Liver (tissue), 9 donors: ENCODE results near the gene PLOD3. TPM values are rescaled to one million over a fixed set of nuclear protein-coding genes. Genes with fewer than 3 reads are reported as not detected.

Experiments used
- DNase-seq: peaks from one replicate; pipeline ENCODE4 v3.0.0-alpha.2; 2017; ENCODE audit warnings: low spot score
- H3K27ac ChIP-seq, 2 donors: one replicate each; pipeline ENCODE4 v1.7.0; 2013; ENCODE audit warnings: inconsistent platforms in 2 of 2, low read length in 2 of 2, control low read depth in 1 of 2, low read depth in 1 of 2, mild to moderate bottlenecking in 1 of 2
- H3K27me3 ChIP-seq, 4 donors: one replicate each; pipeline versions ENCODE4 v1.6.1 to v1.7.0; 2013; ENCODE audit warnings: low read length in 3 of 4, inconsistent platforms in 1 of 4, mild to moderate bottlenecking in 1 of 4, moderate library complexity in 1 of 4; ENCODE audit not compliant: control insufficient read depth in 4 of 4, insufficient read depth in 4 of 4
- H3K36me3 ChIP-seq, 4 donors: one replicate each; pipeline versions ENCODE4 v1.6.1 to v1.7.0; 2013; ENCODE audit warnings: low read length in 3 of 4, mild to moderate bottlenecking in 3 of 4, low read depth in 1 of 4, moderate library complexity in 1 of 4; ENCODE audit not compliant: control insufficient read depth in 4 of 4, insufficient read depth in 3 of 4
- H3K4me1 ChIP-seq, 4 donors: one replicate each; pipeline versions ENCODE4 v1.6.1 to v1.7.0; 2013; ENCODE audit warnings: low read length in 3 of 4, mild to moderate bottlenecking in 3 of 4, moderate library complexity in 1 of 4; ENCODE audit not compliant: control insufficient read depth in 4 of 4, insufficient read depth in 4 of 4
- H3K4me3 ChIP-seq, 3 donors: one replicate each; pipeline versions ENCODE4 v1.6.1 to v1.7.0; 2013; ENCODE audit warnings: low read length in 3 of 3, control low read depth in 1 of 3, low read depth in 1 of 3, mild to moderate bottlenecking in 1 of 3
- H3K9ac ChIP-seq, 2 donors: one replicate each; pipeline ENCODE4 v1.7.0; 2013; ENCODE audit warnings: low read length in 2 of 2, mild to moderate bottlenecking in 2 of 2, moderate library complexity in 2 of 2, control low read depth in 1 of 2, low read depth in 1 of 2
- H3K9me3 ChIP-seq, 4 donors: one replicate each; pipeline versions ENCODE4 v1.6.1 to v1.7.0; 2013; ENCODE audit warnings: low read length in 3 of 4; ENCODE audit not compliant: control insufficient read depth in 4 of 4
- CTCF ChIP-seq: fragments of 150-350 bp; IDR thresholded peaks from 2 replicates; pipeline ENCODE4 v1.5.1; 2017; ENCODE audit warnings: improper control_type of control experiment, low read depth, low read length; ENCODE audit not compliant: missing input control
- FOXA1 ChIP-seq: IDR thresholded peaks from 2 replicates; pipeline ENCODE4 v1.6.1; 2016; ENCODE audit warnings: antibody characterized with exemption
- HNF4A ChIP-seq, 2 donors: conservative IDR thresholded peaks; 2 replicates each; pipeline ENCODE4 v1.6.1; 2016; ENCODE audit warnings: antibody characterized with exemption in 2 of 2, mild to moderate bottlenecking in 2 of 2
- HNF4G ChIP-seq: IDR thresholded peaks from 2 replicates; pipeline ENCODE4 v1.6.1; 2016; ENCODE audit warnings: antibody characterized with exemption
- JUND ChIP-seq, 2 donors: IDR thresholded peaks; 2 replicates each; pipeline ENCODE4 v1.6.1; 2016; ENCODE audit warnings: antibody characterized with exemption in 2 of 2
- NR2F2 ChIP-seq: IDR thresholded peaks from 2 replicates; pipeline ENCODE4 v1.6.1; 2016; ENCODE audit warnings: antibody characterized with exemption
- RAD21 ChIP-seq, 2 donors: IDR thresholded peaks; 2 replicates each; pipeline ENCODE4 v1.6.1; 2016; ENCODE audit warnings: antibody characterized with exemption in 2 of 2, mild to moderate bottlenecking in 2 of 2
- SP1 ChIP-seq: IDR thresholded peaks from 2 replicates; pipeline ENCODE4 v1.6.1; 2018; ENCODE audit warnings: antibody characterized with exemption, mild to moderate bottlenecking
- TAF1 ChIP-seq: conservative IDR thresholded peaks from 2 replicates; pipeline ENCODE4 v1.6.1; 2016; ENCODE audit warnings: antibody characterized with exemption, mild to moderate bottlenecking
- WGBS: extraction: QIAGEN DNeasy Blood & Tissue Kit; methylation state at CpG from one replicate; pipeline ENCODE4 v1.1.7; 2013; 5-methylcytosine and 5-hydroxymethylcytosine counted together
- polyA plus RNA-seq, 2 donors: library from polyadenylated mRNA; stranded (reverse) in 1 of 2; unstranded in 1 of 2; fragments of 200-250 nt in 1 of 2; fragments of >200 nt in 1 of 2; fragmentation: Nextera tagmentation in 1 of 2; extraction: Ambion mirVana in 1 of 2; gene quantifications; one replicate each; pipeline versions ENCODE4 v1.2.1 to v1.2.3, GENCODE V29; 2013 to 2015
- total RNA-seq, 2 donors: library from RNA; depleted of rRNA; stranded (reverse); fragments of >200 nt; gene quantifications; one replicate each; pipeline ENCODE4 v1.2.3, GENCODE V29; 2014
- TF ChIP-seq, protein P1 (sequence below): IDR thresholded peaks from 2 replicates; pipeline ENCODE4 v1.6.1; 2016; ENCODE audit warnings: antibody characterized with exemption
- TF ChIP-seq, protein P2 (sequence below): IDR thresholded peaks from 2 replicates; pipeline ENCODE4 v1.6.1; 2016; ENCODE audit warnings: antibody characterized with exemption, mild to moderate bottlenecking
- donor health status: healthy.
- donor health status: healthy.
- donor health status: healthy.
- donor health status: healthy.
- donor health status: healthy.

Gene PLOD3
- total and polyA plus RNA-seq, 4 donors = 19.4 to 42.9 (median 27.7) TPM

- DNase-seq = no peak
- Histone ChIP-seq H3K4me3 (no peak overlapping the region), H3K9ac (no peak overlapping the region), H3K36me3 (peaks cover 5 to 13% (median 6%) of the 10 kb centered on the region in 4 donors), H3K4me1 (peaks cover 0 to 26% (median 13%) of the 10 kb centered on the region in 4 donors), H3K27me3 (peaks cover 0 to 7% (median 3%) of the 10 kb centered on the region in 4 donors), H3K9me3 (no peaks in the 10 kb centered on the region), H3K27ac (no peak overlapping the region)
- 83% methylated on average over 17 of the region's 17 CpGs for WGBS
- no peak for TF ChIP-seq FOXA1
Observed at GRCh38 chr7:101161692-101162471, 55.5 kb downstream of the PLOD3 start.

DNA sequence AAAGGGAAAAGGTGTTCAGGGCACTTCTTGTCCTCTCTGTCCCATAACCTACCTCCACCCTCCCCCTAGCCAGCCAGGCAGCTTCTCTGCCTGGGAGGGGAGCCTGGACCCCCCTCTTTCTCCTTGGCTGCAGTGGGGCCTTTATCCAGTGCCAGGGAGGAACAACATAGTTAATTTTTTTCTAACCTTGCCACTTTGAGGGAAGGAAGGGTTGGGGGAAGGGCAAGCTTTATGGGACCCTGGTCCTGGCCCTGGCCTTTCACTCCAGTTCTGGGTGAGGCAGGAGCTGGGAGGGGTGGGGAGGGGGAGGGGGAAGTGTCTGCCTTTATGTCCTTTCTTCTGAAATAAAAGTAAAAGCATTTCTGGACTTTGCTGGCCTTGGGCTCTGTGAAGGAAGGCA lies 56.5 kb downstream of the PLOD3 start:
- no peaks in the 10 kb centered on the region for H3K9me3 ChIP-seq
- DNase-seq = no peak
- H3K27ac ChIP-seq = no peak overlapping the region
- H3K4me3 ChIP-seq = no peak overlapping the region
- peaks cover 5 to 13% (median 6%) of the 10 kb centered on the region in 4 donors for H3K36me3 ChIP-seq
- H3K9ac ChIP-seq = no peak overlapping the region
- TF ChIP-seq, protein P1, sequence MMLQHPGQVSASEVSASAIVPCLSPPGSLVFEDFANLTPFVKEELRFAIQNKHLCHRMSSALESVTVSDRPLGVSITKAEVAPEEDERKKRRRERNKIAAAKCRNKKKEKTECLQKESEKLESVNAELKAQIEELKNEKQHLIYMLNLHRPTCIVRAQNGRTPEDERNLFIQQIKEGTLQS = no peak
- H3K27me3 ChIP-seq = peaks cover 0 to 7% (median under 1%) of the 10 kb centered on the region in 4 donors
- H3K4me1 ChIP-seq = peaks cover 0 to 26% (median 15%) of the 10 kb centered on the region in 4 donors

DNA sequence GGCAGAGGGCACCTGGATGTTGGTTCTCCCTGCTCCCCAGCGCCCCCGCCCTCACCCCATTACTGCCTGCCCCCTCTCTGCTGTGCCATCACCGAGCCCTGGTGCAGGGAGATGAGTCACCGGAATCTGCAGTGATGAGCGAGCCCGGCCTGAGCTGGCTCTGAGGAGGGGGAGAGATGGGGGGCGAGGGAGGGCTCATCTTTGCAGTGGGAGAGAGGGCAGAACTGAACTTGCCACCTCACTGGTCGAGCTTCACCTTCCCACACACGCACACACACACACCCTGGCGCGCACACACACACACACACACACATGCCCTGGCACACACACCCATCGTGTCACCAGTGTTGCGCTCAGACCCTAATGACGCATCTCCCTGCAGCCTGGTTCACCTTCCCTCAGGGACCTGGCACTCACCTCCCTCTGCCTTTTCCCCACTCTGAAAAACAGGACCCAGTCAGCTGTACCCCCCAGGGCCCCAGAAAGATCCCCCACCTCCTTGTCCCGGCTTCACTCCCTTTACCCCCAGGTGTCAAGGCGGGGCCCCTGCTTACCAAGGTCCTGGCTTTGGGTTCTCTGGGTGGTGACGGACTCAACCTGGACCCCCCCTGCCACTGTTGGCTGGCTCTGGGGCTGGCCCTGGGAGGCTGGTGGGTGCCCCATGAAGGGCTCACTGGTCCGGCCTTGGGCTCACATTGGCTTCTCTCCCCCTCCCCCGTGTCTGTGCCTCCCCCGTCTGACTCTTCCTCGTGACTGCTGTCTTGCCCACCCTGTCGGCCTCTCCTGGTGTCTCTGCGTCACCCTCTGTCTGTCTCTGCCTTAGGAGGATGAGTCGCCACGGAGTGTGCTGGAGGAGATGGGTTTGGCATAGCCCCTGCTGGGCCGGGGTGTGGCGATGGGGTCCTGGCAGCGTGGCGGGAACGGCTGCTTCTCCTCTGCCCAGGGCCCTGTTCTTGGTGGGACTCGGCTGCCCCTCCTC lies 57.4 kb downstream of the PLOD3 start:
- no peak for DNase-seq
- peaks cover 0 to 5% (median 0%) of the 10 kb centered on the region in 4 donors for H3K27me3 ChIP-seq
- no peaks in the 10 kb centered on the region for H3K9me3 ChIP-seq
- peaks cover 5 to 13% (median 6%) of the 10 kb centered on the region in 4 donors for H3K36me3 ChIP-seq
- H3K9ac ChIP-seq = no peak overlapping the region
- TF ChIP-seq JUND (IDR thresholded peaks at IDR 0.05) = no peak
- TF ChIP-seq SP1 = no peak
- TF ChIP-seq, protein P2, sequence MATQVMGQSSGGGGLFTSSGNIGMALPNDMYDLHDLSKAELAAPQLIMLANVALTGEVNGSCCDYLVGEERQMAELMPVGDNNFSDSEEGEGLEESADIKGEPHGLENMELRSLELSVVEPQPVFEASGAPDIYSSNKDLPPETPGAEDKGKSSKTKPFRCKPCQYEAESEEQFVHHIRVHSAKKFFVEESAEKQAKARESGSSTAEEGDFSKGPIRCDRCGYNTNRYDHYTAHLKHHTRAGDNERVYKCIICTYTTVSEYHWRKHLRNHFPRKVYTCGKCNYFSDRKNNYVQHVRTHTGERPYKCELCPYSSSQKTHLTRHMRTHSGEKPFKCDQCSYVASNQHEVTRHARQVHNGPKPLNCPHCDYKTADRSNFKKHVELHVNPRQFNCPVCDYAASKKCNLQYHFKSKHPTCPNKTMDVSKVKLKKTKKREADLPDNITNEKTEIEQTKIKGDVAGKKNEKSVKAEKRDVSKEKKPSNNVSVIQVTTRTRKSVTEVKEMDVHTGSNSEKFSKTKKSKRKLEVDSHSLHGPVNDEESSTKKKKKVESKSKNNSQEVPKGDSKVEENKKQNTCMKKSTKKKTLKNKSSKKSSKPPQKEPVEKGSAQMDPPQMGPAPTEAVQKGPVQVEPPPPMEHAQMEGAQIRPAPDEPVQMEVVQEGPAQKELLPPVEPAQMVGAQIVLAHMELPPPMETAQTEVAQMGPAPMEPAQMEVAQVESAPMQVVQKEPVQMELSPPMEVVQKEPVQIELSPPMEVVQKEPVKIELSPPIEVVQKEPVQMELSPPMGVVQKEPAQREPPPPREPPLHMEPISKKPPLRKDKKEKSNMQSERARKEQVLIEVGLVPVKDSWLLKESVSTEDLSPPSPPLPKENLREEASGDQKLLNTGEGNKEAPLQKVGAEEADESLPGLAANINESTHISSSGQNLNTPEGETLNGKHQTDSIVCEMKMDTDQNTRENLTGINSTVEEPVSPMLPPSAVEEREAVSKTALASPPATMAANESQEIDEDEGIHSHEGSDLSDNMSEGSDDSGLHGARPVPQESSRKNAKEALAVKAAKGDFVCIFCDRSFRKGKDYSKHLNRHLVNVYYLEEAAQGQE = no peak
- TF ChIP-seq, protein P1 = no peak
- no peak for TF ChIP-seq RAD21 (IDR thresholded peaks at IDR 0.05)
- TF ChIP-seq FOXA1 = no peak
- TF ChIP-seq HNF4A (conservative IDR thresholded peaks at IDR 0.05) = no peak
- TF ChIP-seq TAF1 = no peak
- TF ChIP-seq CTCF = no peak
- TF ChIP-seq NR2F2 = no peak
- no peak for TF ChIP-seq HNF4G
- 85% methylated on average over 31 of the region's 31 CpGs for WGBS
- H3K27ac ChIP-seq = no peak overlapping the region
- H3K4me3 ChIP-seq = no peak overlapping the region
- H3K4me1 ChIP-seq = peaks cover 6 to 25% (median 16%) of the 10 kb centered on the region in 4 donors
